Hepatocyte (in vitro differentiated cells): ENCODE data around the gene SEPSECS. TPM values are rescaled to one million over a fixed set of nuclear protein-coding genes. Genes with fewer than 3 reads are reported as not detected.
A peak's percentile ranks its signal among the peaks of the same experiment; 100 is the strongest.

Experiments
- DNase-seq: peaks from one replicate; pipeline ENCODE4 v3.0.0-alpha.2; 2016; ENCODE audit warnings: low spot score
- H2AFZ ChIP-seq: fragments of 200-600 bp; sonication (generic); 2 replicates; pipeline ENCODE4 v1.6.0; 2016; ENCODE audit warnings: antibody characterized with exemption, mild to moderate bottlenecking
- H3K27ac ChIP-seq: fragments of 200-600 bp; sonication (generic); 2 replicates; pipeline ENCODE4 v1.5.1; 2016; ENCODE audit warnings: mild to moderate bottlenecking
- H3K27me3 ChIP-seq: fragments of 200-600 bp; sonication (generic); 2 replicates; pipeline ENCODE4 v1.6.1; 2016
- H3K36me3 ChIP-seq: fragments of 200-600 bp; sonication (generic); replicated peaks from 2 replicates; pipeline ENCODE4 v1.5.1; 2016; ENCODE audit warnings: low read depth; ENCODE audit not compliant: insufficient read depth
- H3K4me1 ChIP-seq: fragments of 200-600 bp; sonication (generic); 2 replicates; pipeline ENCODE4 v1.5.1; 2016; ENCODE audit warnings: mild to moderate bottlenecking, moderate library complexity; ENCODE audit not compliant: insufficient read depth
- H3K4me2 ChIP-seq: fragments of 200-600 bp; sonication (generic); 2 replicates; pipeline ENCODE4 v1.6.0; 2016
- H3K4me3 ChIP-seq: fragments of 200-600 bp; sonication (generic); 2 replicates; pipeline ENCODE4 v1.5.1; 2016; ENCODE audit warnings: mild to moderate bottlenecking
- H3K79me2 ChIP-seq: fragments of 200-600 bp; sonication (generic); 2 replicates; pipeline ENCODE4 v1.6.0; 2017; ENCODE audit warnings: mild to moderate bottlenecking
- H3K9me2 ChIP-seq: fragments of 200-600 bp; sonication (generic); replicated peaks from 2 replicates; pipeline ENCODE4 v1.6.0; 2017; ENCODE audit warnings: mild to moderate bottlenecking; ENCODE audit not compliant: insufficient read depth
- H3K9me3 ChIP-seq: fragments of 200-600 bp; sonication (generic); 2 replicates; pipeline ENCODE4 v1.5.1; 2016; ENCODE audit warnings: low read depth, mild to moderate bottlenecking
- H4K20me1 ChIP-seq: fragments of 200-600 bp; sonication (generic); 2 replicates; pipeline ENCODE4 v1.6.0; 2016; ENCODE audit warnings: mild to moderate bottlenecking; ENCODE audit not compliant: insufficient read depth, poor library complexity, severe bottlenecking
- EZH2 ChIP-seq: fragments of 200-600 bp; sonication (generic); IDR thresholded peaks from 2 replicates; pipeline ENCODE4 v1.6.1; 2016; ENCODE audit warnings: antibody characterized with exemption, mild to moderate bottlenecking, borderline replicate concordance
- EZH2phosphoT487 ChIP-seq: fragments of 200-600 bp; sonication (generic); IDR thresholded peaks from one replicate; pipeline ENCODE4 v1.6.1; 2018; ENCODE audit warnings: antibody characterized with exemption, mild to moderate bottlenecking, low read depth, moderate library complexity; ENCODE audit not compliant: unreplicated experiment, severe bottlenecking
- WGBS: methylation state at CpG from one replicate; pipeline ENCODE4 v1.1.6; 2016; ENCODE audit warnings: low lambda C conversion rate; ENCODE audit errors: missing lambda C conversion rate; 5-methylcytosine and 5-hydroxymethylcytosine counted together
- polyA plus RNA-seq: library from polyadenylated mRNA; unstranded; fragments of >200 nt; fragmentation: Nextera tagmentation; extraction: Ambion mirVana; gene quantifications from 2 replicates; pipeline ENCODE4 v1.2.1, GENCODE V29; 2016
- total RNA-seq: library from RNA; depleted of rRNA; stranded (reverse); fragments of >200 nt; gene quantifications from 2 replicates; pipeline ENCODE4 v1.2.3, GENCODE V29; 2014
- TF ChIP-seq, protein P1 (sequence below): fragments of 200-600 bp; sonication (generic); IDR thresholded peaks from 2 replicates; pipeline ENCODE4 v1.5.1; 2016; ENCODE audit warnings: antibody characterized with exemption, mild to moderate bottlenecking; ENCODE audit not compliant: poor library complexity

The SEPSECS gene
- total and polyA plus RNA-seq, 2 experiments from 2014 or later: 3.0 to 10.3 TPM

- Histone ChIP-seq H3K9me3 (no peaks in the 10 kb centered on the region), H3K9me2 (no peaks in the 10 kb centered on the region), H3K27me3 (no peaks in the 10 kb centered on the region), H3K27ac (peak overlapping the region; percentile 89), H3K4me3 (peak overlapping the region; percentile 36), H2AFZ (peak overlapping the region; percentile 36), H3K36me3 (no peaks in the 10 kb centered on the region), H3K4me2 (peak overlapping the region; percentile 84), H3K79me2 (peaks cover 18% of the 10 kb centered on the region), H3K4me1 (peaks cover 12% of the 10 kb centered on the region), H4K20me1 (no peaks in the 10 kb centered on the region)
- TF ChIP-seq EZH2phosphoT487 (no peak), EZH2 (no peak)
- TF ChIP-seq, protein P1, sequence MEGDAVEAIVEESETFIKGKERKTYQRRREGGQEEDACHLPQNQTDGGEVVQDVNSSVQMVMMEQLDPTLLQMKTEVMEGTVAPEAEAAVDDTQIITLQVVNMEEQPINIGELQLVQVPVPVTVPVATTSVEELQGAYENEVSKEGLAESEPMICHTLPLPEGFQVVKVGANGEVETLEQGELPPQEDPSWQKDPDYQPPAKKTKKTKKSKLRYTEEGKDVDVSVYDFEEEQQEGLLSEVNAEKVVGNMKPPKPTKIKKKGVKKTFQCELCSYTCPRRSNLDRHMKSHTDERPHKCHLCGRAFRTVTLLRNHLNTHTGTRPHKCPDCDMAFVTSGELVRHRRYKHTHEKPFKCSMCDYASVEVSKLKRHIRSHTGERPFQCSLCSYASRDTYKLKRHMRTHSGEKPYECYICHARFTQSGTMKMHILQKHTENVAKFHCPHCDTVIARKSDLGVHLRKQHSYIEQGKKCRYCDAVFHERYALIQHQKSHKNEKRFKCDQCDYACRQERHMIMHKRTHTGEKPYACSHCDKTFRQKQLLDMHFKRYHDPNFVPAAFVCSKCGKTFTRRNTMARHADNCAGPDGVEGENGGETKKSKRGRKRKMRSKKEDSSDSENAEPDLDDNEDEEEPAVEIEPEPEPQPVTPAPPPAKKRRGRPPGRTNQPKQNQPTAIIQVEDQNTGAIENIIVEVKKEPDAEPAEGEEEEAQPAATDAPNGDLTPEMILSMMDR: no peak
- 6% methylated on average over 16 of the region's 16 CpGs for WGBS
- DNase-seq: peak; percentile 58
Measured at GRCh38 chr4:25160714-25161592, 704 bp upstream of the SEPSECS start.

GRCh38 chr4:25158817-25159216 lies 1.4 kb downstream of the SEPSECS start:
- no peaks in the 10 kb centered on the region for H3K9me3 ChIP-seq
- WGBS: 85% methylated on average over 7 of the region's 7 CpGs
- H3K27ac ChIP-seq: peak overlapping the region; percentile 98
- peak overlapping the region; percentile 78 for H3K4me2 ChIP-seq
- no peaks in the 10 kb centered on the region for H4K20me1 ChIP-seq
- TF ChIP-seq EZH2phosphoT487 (no peak), EZH2 (no peak)
- TF ChIP-seq, protein P1: no peak
- no peak for DNase-seq
- H3K36me3 ChIP-seq: no peaks in the 10 kb centered on the region
- peaks cover 12% of the 10 kb centered on the region for H3K4me1 ChIP-seq
- H3K79me2 ChIP-seq: peaks cover 16% of the 10 kb centered on the region
- H3K4me3 ChIP-seq: no peak overlapping the region
- no peak overlapping the region for H2AFZ ChIP-seq
- no peaks in the 10 kb centered on the region for H3K27me3 ChIP-seq
- no peaks in the 10 kb centered on the region for H3K9me2 ChIP-seq

- H3K36me3 ChIP-seq: no peaks in the 10 kb centered on the region
- no peaks in the 10 kb centered on the region for H3K9me3 ChIP-seq
- no peaks in the 10 kb centered on the region for H3K9me2 ChIP-seq
- H3K27me3 ChIP-seq: no peaks in the 10 kb centered on the region
- H4K20me1 ChIP-seq: no peaks in the 10 kb centered on the region
- DNase-seq: no peak
- H3K4me3 ChIP-seq: no peak overlapping the region
- TF ChIP-seq, protein P1: no peak
- TF ChIP-seq EZH2phosphoT487: no peak
- no peak for TF ChIP-seq EZH2
- H3K79me2 ChIP-seq: peaks cover 4% of the 10 kb centered on the region
- 96% methylated on average over 1 of the region's 1 CpG for WGBS
- H3K4me1 ChIP-seq: peaks cover 8% of the 10 kb centered on the region
- H3K27ac ChIP-seq: no peak overlapping the region
- no peak overlapping the region for H2AFZ ChIP-seq
- no peak overlapping the region for H3K4me2 ChIP-seq
Measured at GRCh38 chr4:25157081-25157480, 3.2 kb downstream of the SEPSECS start.
